Measurements from ENCODE around the gene MAP4K4.
"Not testable (repeated sequence)": the region's sequence is repeated elsewhere in the genome, so short reads cannot be mapped to it uniquely, and the experiment has no call there.

The MAP4K4 gene

GRCh38 chr2:101743288-101743687 is 45.8 kb downstream of the MAP4K4 start:
- no peak for DNase-seq (ENCODE audit: low read depth)

- DNase-seq (ENCODE audit: low read depth) = no peak
Observed at GRCh38 chr2:101744832-101745231, 47.3 kb downstream of the MAP4K4 start.

- DNase-seq (ENCODE audit: low read depth) = no peak
Observed at GRCh38 chr2:101745711-101746694, 48.5 kb downstream of the MAP4K4 start.

GRCh38 chr2:101748000-101748399 is 50.5 kb downstream of the MAP4K4 start:
- DNase-seq (ENCODE audit: low read depth) = no peak

GRCh38 chr2:101748462-101748861 is 51.0 kb downstream of the MAP4K4 start:
- not testable (repeated sequence) for DNase-seq (ENCODE audit: low read depth)

GRCh38 chr2:101750688-101751087 is 53.2 kb downstream of the MAP4K4 start:
- DNase-seq (ENCODE audit: low read depth) = no peak

- no peak for DNase-seq (ENCODE audit: low read depth)
Observed at GRCh38 chr2:101751276-101751815, 53.8 kb downstream of the MAP4K4 start.

- DNase-seq (ENCODE audit: low read depth) = no peak
Observed at GRCh38 chr2:101751875-101752619, 54.5 kb downstream of the MAP4K4 start.

- no peak for DNase-seq (ENCODE audit: low read depth)
Observed at GRCh38 chr2:101752716-101753616, 55.5 kb downstream of the MAP4K4 start.

- DNase-seq (ENCODE audit: low read depth) = no peak
Observed at GRCh38 chr2:101753720-101754490, 56.4 kb downstream of the MAP4K4 start.

- DNase-seq (ENCODE audit: low read depth) = no peak
Observed at GRCh38 chr2:101754618-101755017, 57.1 kb downstream of the MAP4K4 start.

GRCh38 chr2:101756266-101756665 is 58.8 kb downstream of the MAP4K4 start:
- DNase-seq (ENCODE audit: low read depth) = no peak

- DNase-seq (ENCODE audit: low read depth) = no peak
Observed at GRCh38 chr2:101758001-101758400, 60.5 kb downstream of the MAP4K4 start.

- no peak for DNase-seq (ENCODE audit: low read depth)
Observed at GRCh38 chr2:101759162-101759561, 61.7 kb downstream of the MAP4K4 start.

GRCh38 chr2:101762451-101763171 is 65.1 kb downstream of the MAP4K4 start:
- no peak for DNase-seq (ENCODE audit: low read depth)

- no peak for DNase-seq (ENCODE audit: low read depth)
Observed at GRCh38 chr2:101763496-101764333, 66.2 kb downstream of the MAP4K4 start.

- DNase-seq (ENCODE audit: low read depth) = no peak
Observed at GRCh38 chr2:101766337-101766736, 68.8 kb downstream of the MAP4K4 start.

GRCh38 chr2:101766871-101767739 is 69.6 kb downstream of the MAP4K4 start:
- DNase-seq (ENCODE audit: low read depth) = no peak

All from T-helper 22 cell (primary cell).